Measurements from ENCODE around the gene KCNMA1.
"Not testable (repeated sequence)": the region's sequence is repeated elsewhere in the genome, so short reads cannot be mapped to it uniquely, and the experiment has no call there.

KCNMA1 gene

DNA sequence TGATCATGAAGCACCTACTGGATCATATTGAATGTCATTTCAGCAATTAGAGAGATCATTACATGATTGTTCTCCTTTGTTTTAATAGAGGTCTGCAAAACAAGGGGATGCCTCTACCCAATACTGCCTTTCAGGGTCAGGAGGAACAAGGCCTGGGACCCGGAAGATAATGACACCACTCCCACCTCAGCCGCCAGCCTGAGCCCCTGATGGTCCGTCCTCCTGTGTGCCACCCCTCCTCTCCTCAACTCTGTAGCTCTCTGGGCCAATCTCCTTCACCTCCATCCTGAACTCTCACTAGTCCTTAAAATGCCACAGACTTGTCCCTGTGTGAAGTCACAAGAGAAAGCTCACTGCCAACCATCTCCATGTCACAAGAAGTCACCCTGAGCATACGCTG, 38.0 kb downstream of the KCNMA1 start:
- Histone ChIP-seq H3K4me1 (ENCODE audit: control insufficient read depth, insufficient read depth, low read length) (peaks cover 5% of the 10 kb centered on the region), H3K4me3 (ENCODE audit: low read depth, low read length) (no peak overlapping the region), H3K9me3 (ENCODE audit: control insufficient read depth, insufficient read depth, low read length) (no peaks in the 10 kb centered on the region), H3K36me3 (ENCODE audit: control insufficient read depth, insufficient read depth, low read length) (no peaks in the 10 kb centered on the region), H3K27me3 (ENCODE audit: control insufficient read depth, insufficient read depth, low read length) (no peaks in the 10 kb centered on the region), H3K9ac (ENCODE audit: low read depth, low read length) (no peak overlapping the region)

- H3K27me3 ChIP-seq (ENCODE audit: control insufficient read depth, insufficient read depth, low read length): no peaks in the 10 kb centered on the region
- H3K4me3 ChIP-seq (ENCODE audit: low read depth, low read length): no peak overlapping the region
- no peaks in the 10 kb centered on the region for H3K9me3 ChIP-seq (ENCODE audit: control insufficient read depth, insufficient read depth, low read length)
- no peak overlapping the region for H3K9ac ChIP-seq (ENCODE audit: low read depth, low read length)
- peaks cover 5% of the 10 kb centered on the region for H3K4me1 ChIP-seq (ENCODE audit: control insufficient read depth, insufficient read depth, low read length)
- no peaks in the 10 kb centered on the region for H3K36me3 ChIP-seq (ENCODE audit: control insufficient read depth, insufficient read depth, low read length)
These were observed 39.0 kb downstream of the KCNMA1 start for GRCh38 chr10:77598606-77599005.

DNA sequence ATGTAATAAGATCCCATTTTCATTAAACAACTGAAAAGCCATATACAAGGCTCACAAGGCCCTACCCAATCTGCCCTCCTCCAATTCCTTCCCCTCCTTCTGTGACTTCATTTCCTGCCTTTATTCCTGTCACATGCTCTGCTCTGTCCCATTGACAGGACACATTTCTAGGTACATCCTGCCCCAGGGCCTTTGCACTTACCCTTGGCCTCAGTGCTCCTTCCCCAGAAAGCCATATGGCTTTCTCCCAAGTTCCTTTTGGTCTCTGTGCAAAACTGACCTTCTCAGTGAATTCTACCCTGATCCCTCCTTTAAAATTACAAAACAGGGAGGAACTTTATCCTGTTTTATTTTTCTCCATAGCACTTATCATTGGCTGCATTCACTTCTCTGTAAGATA, 40.0 kb downstream of the KCNMA1 start:
- no peaks in the 10 kb centered on the region for H3K4me1 ChIP-seq (ENCODE audit: control insufficient read depth, insufficient read depth, low read length)
- H3K27me3 ChIP-seq (ENCODE audit: control insufficient read depth, insufficient read depth, low read length): no peaks in the 10 kb centered on the region
- H3K9ac ChIP-seq (ENCODE audit: low read depth, low read length): no peak overlapping the region
- H3K9me3 ChIP-seq (ENCODE audit: control insufficient read depth, insufficient read depth, low read length): no peaks in the 10 kb centered on the region
- no peaks in the 10 kb centered on the region for H3K36me3 ChIP-seq (ENCODE audit: control insufficient read depth, insufficient read depth, low read length)
- H3K4me3 ChIP-seq (ENCODE audit: low read depth, low read length): no peak overlapping the region

DNA sequence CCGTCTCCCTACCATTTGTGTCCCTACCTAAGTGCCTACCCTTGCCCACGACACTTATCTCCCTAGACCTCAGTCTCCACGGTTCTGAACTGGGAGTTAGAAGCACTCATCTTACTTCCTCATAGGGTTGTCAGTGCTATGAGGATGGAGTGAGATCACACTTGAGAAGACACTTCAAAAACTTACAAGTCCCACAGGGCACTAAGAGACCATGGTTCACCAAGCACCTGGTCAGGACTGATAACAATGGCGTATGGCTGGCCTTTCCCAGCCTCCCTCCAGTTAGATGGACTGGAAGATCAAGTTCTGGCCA, 43.2 kb downstream of the KCNMA1 start:
- Histone ChIP-seq H3K27me3 (ENCODE audit: control insufficient read depth, insufficient read depth, low read length) (no peaks in the 10 kb centered on the region), H3K9me3 (ENCODE audit: control insufficient read depth, insufficient read depth, low read length) (no peaks in the 10 kb centered on the region), H3K4me1 (ENCODE audit: control insufficient read depth, insufficient read depth, low read length) (no peaks in the 10 kb centered on the region), H3K4me3 (ENCODE audit: low read depth, low read length) (no peak overlapping the region), H3K36me3 (ENCODE audit: control insufficient read depth, insufficient read depth, low read length) (no peaks in the 10 kb centered on the region), H3K9ac (ENCODE audit: low read depth, low read length) (no peak overlapping the region)

GRCh38 chr10:77593771-77594470, 43.7 kb downstream of the KCNMA1 start:
- no peak overlapping the region for H3K9ac ChIP-seq (ENCODE audit: low read depth, low read length)
- H3K4me1 ChIP-seq (ENCODE audit: control insufficient read depth, insufficient read depth, low read length): no peaks in the 10 kb centered on the region
- H3K36me3 ChIP-seq (ENCODE audit: control insufficient read depth, insufficient read depth, low read length): no peaks in the 10 kb centered on the region
- H3K9me3 ChIP-seq (ENCODE audit: control insufficient read depth, insufficient read depth, low read length): no peaks in the 10 kb centered on the region
- H3K4me3 ChIP-seq (ENCODE audit: low read depth, low read length): no peak overlapping the region
- H3K27me3 ChIP-seq (ENCODE audit: control insufficient read depth, insufficient read depth, low read length): no peaks in the 10 kb centered on the region

DNA sequence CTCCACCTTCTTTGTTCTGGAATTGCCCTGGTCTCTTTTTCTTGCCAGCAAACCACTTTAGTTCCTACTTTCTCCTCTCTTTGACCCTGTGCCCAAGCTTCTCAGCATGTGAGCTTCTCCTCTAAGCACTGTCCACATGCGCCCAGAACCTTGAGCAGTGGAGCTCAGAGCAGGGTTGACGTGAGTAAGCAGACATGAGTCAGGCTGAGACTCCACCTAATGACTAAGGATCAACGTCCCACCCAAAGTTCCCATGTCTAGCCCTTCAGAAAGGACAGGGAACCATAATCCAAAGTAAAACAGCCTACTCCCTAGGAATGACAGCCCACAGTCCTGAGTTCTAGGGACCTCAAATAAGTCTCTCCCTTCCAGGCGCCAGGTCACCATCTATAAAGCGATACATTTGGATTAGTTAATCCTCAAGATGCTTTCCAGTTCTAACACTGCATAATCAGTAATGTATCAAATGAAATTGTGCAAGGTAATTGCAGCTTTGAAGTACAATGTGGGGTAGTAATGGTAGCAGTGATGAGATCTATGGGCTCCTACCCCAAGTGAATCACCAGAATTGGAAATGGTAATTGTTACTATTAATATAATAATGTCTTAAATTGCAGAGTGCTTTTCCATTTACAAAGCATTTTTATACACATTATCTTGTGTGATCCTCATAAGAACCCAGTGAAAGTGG, 44.5 kb downstream of the KCNMA1 start:
- Histone ChIP-seq H3K9me3 (ENCODE audit: control insufficient read depth, insufficient read depth, low read length) (no peaks in the 10 kb centered on the region), H3K9ac (ENCODE audit: low read depth, low read length) (no peak overlapping the region), H3K36me3 (ENCODE audit: control insufficient read depth, insufficient read depth, low read length) (no peaks in the 10 kb centered on the region), H3K4me1 (ENCODE audit: control insufficient read depth, insufficient read depth, low read length) (no peaks in the 10 kb centered on the region), H3K4me3 (ENCODE audit: low read depth, low read length) (no peak overlapping the region), H3K27me3 (ENCODE audit: control insufficient read depth, insufficient read depth, low read length) (no peaks in the 10 kb centered on the region)

DNA sequence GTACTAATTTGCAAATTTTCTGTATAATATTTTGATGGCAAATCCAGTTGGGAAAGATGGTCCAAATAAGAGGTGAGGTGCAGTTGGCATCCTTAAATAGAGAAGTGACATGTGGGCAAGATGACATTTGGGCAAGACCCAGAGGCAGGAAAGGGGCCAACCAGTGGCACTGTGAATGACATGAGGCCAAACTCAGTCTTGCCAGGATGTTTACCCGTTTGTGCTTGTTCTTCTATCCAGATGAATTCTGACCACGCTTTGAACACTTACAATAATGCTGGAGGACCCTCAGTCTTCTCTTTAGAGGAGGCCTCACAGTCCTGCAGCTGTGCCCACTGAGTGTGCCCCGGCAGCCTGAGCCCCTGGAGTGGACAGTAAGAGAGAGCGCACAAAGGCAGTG, 45.1 kb downstream of the KCNMA1 start:
- no peak overlapping the region for H3K4me3 ChIP-seq (ENCODE audit: low read depth, low read length)
- H3K4me1 ChIP-seq (ENCODE audit: control insufficient read depth, insufficient read depth, low read length): no peaks in the 10 kb centered on the region
- no peaks in the 10 kb centered on the region for H3K9me3 ChIP-seq (ENCODE audit: control insufficient read depth, insufficient read depth, low read length)
- no peaks in the 10 kb centered on the region for H3K36me3 ChIP-seq (ENCODE audit: control insufficient read depth, insufficient read depth, low read length)
- no peak overlapping the region for H3K9ac ChIP-seq (ENCODE audit: low read depth, low read length)
- H3K27me3 ChIP-seq (ENCODE audit: control insufficient read depth, insufficient read depth, low read length): no peaks in the 10 kb centered on the region

- H3K36me3 ChIP-seq (ENCODE audit: control insufficient read depth, insufficient read depth, low read length): no peaks in the 10 kb centered on the region
- H3K27me3 ChIP-seq (ENCODE audit: control insufficient read depth, insufficient read depth, low read length): no peaks in the 10 kb centered on the region
- H3K9ac ChIP-seq (ENCODE audit: low read depth, low read length): no peak overlapping the region
- no peak overlapping the region for H3K4me3 ChIP-seq (ENCODE audit: low read depth, low read length)
- no peaks in the 10 kb centered on the region for H3K9me3 ChIP-seq (ENCODE audit: control insufficient read depth, insufficient read depth, low read length)
- peaks cover 2% of the 10 kb centered on the region for H3K4me1 ChIP-seq (ENCODE audit: control insufficient read depth, insufficient read depth, low read length)
These were observed 46.2 kb downstream of the KCNMA1 start for GRCh38 chr10:77591238-77591880.

GRCh38 chr10:77590344-77591237, 47.0 kb downstream of the KCNMA1 start:
- H3K4me1 ChIP-seq (ENCODE audit: control insufficient read depth, insufficient read depth, low read length): peaks cover 2% of the 10 kb centered on the region
- no peaks in the 10 kb centered on the region for H3K36me3 ChIP-seq (ENCODE audit: control insufficient read depth, insufficient read depth, low read length)
- no peaks in the 10 kb centered on the region for H3K9me3 ChIP-seq (ENCODE audit: control insufficient read depth, insufficient read depth, low read length)
- no peak overlapping the region for H3K9ac ChIP-seq (ENCODE audit: low read depth, low read length)
- no peaks in the 10 kb centered on the region for H3K27me3 ChIP-seq (ENCODE audit: control insufficient read depth, insufficient read depth, low read length)
- no peak overlapping the region for H3K4me3 ChIP-seq (ENCODE audit: low read depth, low read length)

- H3K9ac ChIP-seq (ENCODE audit: low read depth, low read length); H3K27me3 ChIP-seq (ENCODE audit: control insufficient read depth, insufficient read depth, low read length); H3K36me3 ChIP-seq (ENCODE audit: control insufficient read depth, insufficient read depth, low read length); H3K4me1 ChIP-seq (ENCODE audit: control insufficient read depth, insufficient read depth, low read length); H3K4me3 ChIP-seq (ENCODE audit: low read depth, low read length); H3K9me3 ChIP-seq (ENCODE audit: control insufficient read depth, insufficient read depth, low read length): not testable (repeated sequence)
These were observed 47.9 kb downstream of the KCNMA1 start for GRCh38 chr10:77589703-77590102.

DNA sequence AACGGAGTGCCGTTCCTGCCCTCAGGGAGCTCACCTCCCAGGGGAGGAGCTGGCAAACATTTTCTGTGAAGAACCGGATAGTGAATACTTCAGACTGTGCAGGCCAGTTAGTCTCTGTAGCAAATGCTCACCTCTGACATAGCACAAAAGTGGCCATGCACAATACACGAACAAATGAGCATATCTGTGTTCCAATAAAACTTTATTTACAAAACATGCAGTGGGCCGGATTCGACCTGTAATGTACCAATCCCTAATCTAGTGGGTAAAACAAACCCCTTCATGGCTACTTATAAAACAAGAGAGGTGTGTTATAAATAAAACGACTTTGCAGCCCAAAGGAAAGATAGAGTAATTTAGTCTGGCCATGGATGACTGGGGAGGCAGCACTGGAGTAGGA, 48.7 kb downstream of the KCNMA1 start:
- H3K27me3 ChIP-seq (ENCODE audit: control insufficient read depth, insufficient read depth, low read length): no peaks in the 10 kb centered on the region
- no peak overlapping the region for H3K9ac ChIP-seq (ENCODE audit: low read depth, low read length)
- no peaks in the 10 kb centered on the region for H3K36me3 ChIP-seq (ENCODE audit: control insufficient read depth, insufficient read depth, low read length)
- H3K4me1 ChIP-seq (ENCODE audit: control insufficient read depth, insufficient read depth, low read length): peaks cover 2% of the 10 kb centered on the region
- H3K9me3 ChIP-seq (ENCODE audit: control insufficient read depth, insufficient read depth, low read length): no peaks in the 10 kb centered on the region
- H3K4me3 ChIP-seq (ENCODE audit: low read depth, low read length): no peak overlapping the region
